ENCODE data around the gene AOAH. TPM values are rescaled to one million over a fixed set of nuclear protein-coding genes. Genes with fewer than 3 reads are reported as not detected.

Gene AOAH
- total and polyA plus RNA-seq, 2 of the 4 experiments (the other 2 are of a cell fraction): not detected

- no peak overlapping the region for H2AK5ac ChIP-seq (ENCODE audit: low read depth, low read length)
- H3K4ac ChIP-seq (ENCODE audit: low read depth, low read length): no peak overlapping the region
- H2BK5ac ChIP-seq (ENCODE audit: low read depth, low read length, poor library complexity, severe bottlenecking): no peak overlapping the region
- H2BK15ac ChIP-seq (ENCODE audit: low read depth, low read length): no peak overlapping the region
- no peak overlapping the region for H4K8ac ChIP-seq (ENCODE audit: low read depth in 2 of 2, low read length in 2 of 2)
- TF ChIP-seq ELK1 (IDR thresholded peaks at IDR 0.05; ENCODE audit: borderline replicate concordance, low read depth, low read length) (no peak), CTCF (conservative IDR thresholded peaks at IDR 0.05; ENCODE audit: low read depth, low read length) (no peak), USF2 (IDR thresholded peaks at IDR 0.05; ENCODE audit: low read depth, low read length) (no peak), SMC3 (IDR thresholded peaks at IDR 0.05; ENCODE audit: low read depth, low read length) (no peak), POLR2A (IDR thresholded peaks at IDR 0.05; ENCODE audit: low read depth, low read length) (no peak), RCOR1 (IDR thresholded peaks at IDR 0.05; ENCODE audit: insufficient replicate concordance, low read length) (no peak), NFE2L2 (IDR thresholded peaks at IDR 0.05; ENCODE audit: low read depth, low read length) (no peak), FOS (IDR thresholded peaks at IDR 0.05; ENCODE audit: low read depth, low read length) (no peak), BHLHE40 (IDR thresholded peaks at IDR 0.05; ENCODE audit: low read depth, low read length) (no peak), RAD21 (IDR thresholded peaks at IDR 0.05; ENCODE audit: low read length) (no peak)
- dilution Hi-C loops (cut with HindIII; ENCODE audit: low sequenced_read_pairs, unreplicated experiment) (no loop called here), intact Hi-C loops (cut with micrococcal nuclease) (no loop called here), in situ Hi-C loops (cut with MboI; ENCODE audit: low sequenced_read_pairs) (no loop called here)
- no peak overlapping the region for H3K4me3 ChIP-seq (ENCODE audit: insufficient read depth, low read depth, low read length)
- H4K20me1 ChIP-seq (ENCODE audit: insufficient read depth, low read length): no peaks in the 10 kb centered on the region
- no peaks in the 10 kb centered on the region for H3K9me1 ChIP-seq (ENCODE audit: insufficient read depth, low read length)
- DNase-seq (no peak), ATAC-seq (ENCODE audit: low read depth) (no peak)
- no peaks in the 10 kb centered on the region for H3K36me3 ChIP-seq (ENCODE audit: control insufficient read depth, insufficient read depth, low read length)
- H2AFZ ChIP-seq (replicated peaks; ENCODE audit: low read length, poor library complexity): no peak overlapping the region
- no peaks in the 10 kb centered on the region for H3K9me3 ChIP-seq (ENCODE audit: control insufficient read depth, insufficient read depth, low read length)
- no peak overlapping the region for H3K56ac ChIP-seq (ENCODE audit: extremely low read depth, insufficient read depth, low read length)
- no peak overlapping the region for H3K18ac ChIP-seq (ENCODE audit: low read depth, low read length)
- H2AK9ac ChIP-seq (replicated peaks; ENCODE audit: low read depth, low read length, poor library complexity): no peak overlapping the region
- H4K5ac ChIP-seq (ENCODE audit: low read depth, low read length): no peak overlapping the region
- no peak overlapping the region for H3K14ac ChIP-seq (replicated peaks; ENCODE audit: low read depth, low read length)
- H3K4me1 ChIP-seq (ENCODE audit: control insufficient read depth, insufficient read depth, low read length): no peaks in the 10 kb centered on the region
- CTCF ChIA-PET: interaction anchor here (0.6 kb wide), 1 partner anchor 111 kb away, joined by 3 read pairs; no protein-coding TSS in a partner anchor
- no peak overlapping the region for H2BK20ac ChIP-seq (ENCODE audit: low read depth, low read length)
- H3K9ac ChIP-seq (ENCODE audit: low read depth, low read length): no peak overlapping the region
- no peaks in the 10 kb centered on the region for H3K79me1 ChIP-seq (ENCODE audit: low read depth in 1 of 2, low read length in 2 of 2)
- BruUV-seq (replicated peaks): no TSS peak
- peaks cover 16% of the 10 kb centered on the region for H3K27me3 ChIP-seq (ENCODE audit: control insufficient read depth, insufficient read depth, low read length)
- H4K91ac ChIP-seq (ENCODE audit: insufficient read depth, low read depth, low read length): no peak overlapping the region
- WGBS, 2 experiments (ENCODE audit: extremely low coverage in 2 of 2, insufficient read length in 1 of 2): 85% methylated on average over 5 of the region's 10 CpGs; no CpG with 5 or more reads in 1 of the 2 experiments
- no peak overlapping the region for H3K4me2 ChIP-seq (ENCODE audit: low read depth, low read length)
- POLR2A ChIA-PET (ENCODE audit: unreplicated experiment): no interaction called here
- no peak overlapping the region for H3K23ac ChIP-seq (ENCODE audit: low read depth, low read length)
- H2BK120ac ChIP-seq (ENCODE audit: low read depth, low read length): no peak overlapping the region
- no peak overlapping the region for H3K27ac ChIP-seq (ENCODE audit: insufficient read depth, low read length)
These were observed 102.9 kb downstream of the AOAH start for GRCh38 chr7:36621396-36621795.

All from IMR-90 (cell line).